Gastroesophageal sphincter (tissue), 4 donors: ENCODE data around the gene FNBP1. TPM values are rescaled to one million over a fixed set of nuclear protein-coding genes. Genes with fewer than 3 reads are reported as not detected.
"Not testable (repeated sequence)": the region's sequence is repeated elsewhere in the genome, so short reads cannot be mapped to it uniquely, and the experiment has no call there.

Experiments
- ATAC-seq: fragments of 150-250 bp; one replicate; pipeline ENCODE4 v1.9.1; 2016; ENCODE audit warnings: mild to moderate bottlenecking, moderate library complexity
- H3K27ac ChIP-seq, 4 donors: fragments of 200-600 bp; sonication (generic) in 3 of 4; 1 replicate in 3 of 4; 2 replicates in 1 of 4; pipeline ENCODE4 v1.5.1; 2016 to 2019
- H3K27me3 ChIP-seq: fragments of 200-600 bp; sonication (generic); one replicate; pipeline ENCODE4 v1.5.1; 2019
- H3K36me3 ChIP-seq, 2 donors: fragments of 200-600 bp; sonication (generic); one replicate each; pipeline ENCODE4 v1.5.1; 2019; ENCODE audit warnings: control low read depth in 1 of 2
- H3K4me1 ChIP-seq, 3 donors: fragments of 200-600 bp; sonication (generic); 1 replicate in 2 of 3; 2 replicates in 1 of 3; pipeline ENCODE4 v1.5.1; 2016 to 2019; ENCODE audit warnings: control low read depth in 2 of 3
- H3K4me3 ChIP-seq, 2 donors: fragments of 200-600 bp; sonication (generic); one replicate each; pipeline ENCODE4 v1.5.1; 2019; ENCODE audit warnings: mild to moderate bottlenecking in 1 of 2, moderate library complexity in 1 of 2
- H3K9me3 ChIP-seq, 3 donors: fragments of 200-600 bp; sonication (generic); one replicate each; pipeline ENCODE4 v1.5.1; 2017 to 2019; ENCODE audit warnings: control low read depth in 2 of 3
- EP300 ChIP-seq: sonication (generic); formaldehyde crosslinking; IDR thresholded peaks from one replicate; pipeline ENCODE4 v1.6.1; 2017; ENCODE audit warnings: antibody characterized with exemption, mild to moderate bottlenecking
- POLR2A ChIP-seq, 2 donors: fragments of 450-650 bp; IDR thresholded peaks; one replicate each; pipeline ENCODE4 v1.6.1; 2017; ENCODE audit warnings: antibody characterized with exemption in 2 of 2, mild to moderate bottlenecking in 2 of 2, moderate library complexity in 1 of 2
- POLR2AphosphoS5 ChIP-seq: sonication (generic); formaldehyde crosslinking; IDR thresholded peaks from one replicate; pipeline ENCODE4 v1.6.1; 2017; ENCODE audit warnings: antibody characterized with exemption
- WGBS, 2 donors: methylation state at CpG; one replicate each; pipeline ENCODE4 v1.1.5; 2018; ENCODE audit warnings: low coverage in 1 of 2; 5-methylcytosine and 5-hydroxymethylcytosine counted together
- total RNA-seq, 4 donors: library from RNA; depleted of rRNA; stranded (reverse); fragments of >200 nt; gene quantifications; one replicate each; pipeline ENCODE4 v1.1.0, GENCODE V29; 2016
- TF ChIP-seq, protein P1 (sequence below), 4 experiments: fragments of 200-600 bp in 2 of 4; fragments of 450-650 bp in 2 of 4; sonication (generic) in 1 of 4; IDR thresholded peaks; one replicate each; pipeline ENCODE4 v1.5.1; 2017 to 2019; ENCODE audit warnings: antibody characterized with exemption in 4 of 4, mild to moderate bottlenecking in 2 of 4, moderate library complexity in 2 of 4

FNBP1 gene
- total RNA-seq, 4 donors from 2014 or later, result 119 to 343 (median 188) TPM

DNA sequence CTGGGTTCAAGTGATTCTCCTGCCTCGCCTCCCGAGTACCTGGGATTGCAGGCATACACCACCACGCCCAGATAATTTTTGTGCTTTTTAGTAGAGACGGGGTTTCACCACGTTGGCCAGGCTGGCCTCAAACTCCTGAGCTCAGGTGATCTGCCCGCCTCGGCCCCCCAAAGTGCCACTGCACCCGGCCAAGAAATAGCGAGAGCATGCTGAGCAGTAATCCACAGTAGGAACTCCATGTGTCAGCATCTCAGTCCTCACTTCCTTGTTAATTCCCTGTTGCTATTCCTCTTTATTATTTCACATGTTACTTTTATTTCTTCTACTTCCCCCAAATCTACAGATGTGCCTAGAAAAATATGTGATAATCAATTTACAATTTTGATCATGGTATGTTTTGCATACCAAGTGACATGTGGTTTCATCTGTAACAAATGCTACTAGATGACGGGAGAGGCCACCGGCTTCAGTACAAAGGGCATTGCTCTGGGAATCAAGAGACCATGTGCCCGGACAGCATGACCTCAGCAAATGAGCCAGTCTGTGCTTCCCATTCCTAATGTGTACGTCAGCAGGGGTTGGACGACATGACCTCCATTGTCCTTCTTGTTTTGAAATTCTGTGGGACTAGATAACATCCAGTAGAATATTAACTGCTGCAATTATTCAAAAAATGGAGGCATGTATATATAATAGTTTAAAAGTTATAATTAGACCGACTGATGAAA is 61.6 kb downstream of the FNBP1 start:
- peaks cover 0 to 27% of the 10 kb centered on the region in 2 donors for H3K36me3 ChIP-seq
- WGBS, 2 donors, result 65 to 72% methylated on average over 13 to 15 of the region's 15 CpGs
- peak overlapping the region; percentile 39 to 85 (median 76) for H3K27ac ChIP-seq
- TF ChIP-seq POLR2A (IDR thresholded peaks at IDR 0.05) (no peak), POLR2AphosphoS5 (peak; percentile 54)
- ATAC-seq, result peak; percentile 82
- no peaks in the 10 kb centered on the region for H3K9me3 ChIP-seq
- H3K4me1 ChIP-seq, result peaks cover 0 to 52% (median 0%) of the 10 kb centered on the region in 3 donors
- no peaks in the 10 kb centered on the region for H3K27me3 ChIP-seq
- H3K4me3 ChIP-seq, result no peak overlapping the region

DNA sequence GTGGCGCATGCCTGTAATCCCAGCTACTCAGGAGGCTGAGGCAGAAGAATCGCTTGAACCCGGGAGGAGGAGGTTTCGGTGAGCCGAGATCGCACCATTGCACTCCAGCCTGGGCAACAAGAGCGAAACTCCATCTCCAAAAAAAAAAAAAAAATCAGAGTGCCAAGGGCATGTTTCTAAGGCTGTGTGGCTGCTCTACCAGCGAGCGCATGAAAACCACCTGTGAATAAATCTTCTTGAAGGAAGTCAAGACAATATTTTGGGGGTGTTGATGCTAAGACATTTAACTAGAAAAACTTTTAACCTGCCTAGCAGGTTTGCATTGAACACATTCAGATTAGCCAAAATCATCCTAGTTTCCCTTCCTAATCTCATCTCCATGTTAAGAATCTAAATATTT is 62.8 kb downstream of the FNBP1 start:
- Histone ChIP-seq H3K27ac (peak overlapping the region in 3 of 4 donors; percentile 31 to 85 (median 50)), H3K36me3 (peaks cover 0 to 38% of the 10 kb centered on the region in 2 donors), H3K4me1 (peaks cover 0 to 62% (median 3%) of the 10 kb centered on the region in 3 donors)
- not testable (repeated sequence) for H3K9me3 ChIP-seq, ATAC-seq, H3K27me3 ChIP-seq, H3K4me3 ChIP-seq
- WGBS, 2 donors, result 92 to 96% methylated on average over 2 to 9 of the region's 9 CpGs

DNA sequence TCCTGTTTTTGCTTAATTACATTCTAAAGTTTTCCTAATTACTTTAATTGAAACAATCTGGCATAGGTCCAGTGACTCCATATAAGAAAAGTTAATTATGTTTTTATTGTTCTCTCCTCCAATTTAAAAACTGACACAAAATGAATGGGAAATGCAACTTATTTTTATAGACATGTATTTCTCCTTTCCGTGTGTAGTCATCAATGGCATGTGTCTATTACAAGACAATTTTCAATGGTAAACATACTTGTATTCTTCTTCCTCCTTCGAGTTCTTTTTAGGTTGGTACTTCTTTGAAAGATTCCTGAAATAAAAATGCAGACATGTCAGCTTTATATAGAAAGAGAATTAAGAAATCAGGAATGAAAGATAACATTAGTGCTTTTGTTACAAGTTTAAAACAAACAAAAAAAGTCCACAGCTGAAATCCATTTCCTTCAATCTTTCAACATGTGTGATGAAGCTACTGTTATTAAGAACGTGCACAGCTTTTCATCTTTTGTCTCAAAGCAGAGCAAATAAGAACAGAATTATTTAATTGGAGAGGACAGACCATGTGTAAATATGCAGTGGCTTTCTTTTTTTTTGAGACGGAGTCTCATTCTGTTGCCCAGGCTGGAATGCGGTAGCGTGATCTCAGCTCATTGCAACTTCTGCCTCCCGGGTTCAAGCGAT is 63.8 kb downstream of the FNBP1 start:
- no peaks in the 10 kb centered on the region for H3K27me3 ChIP-seq
- no peak overlapping the region for H3K4me3 ChIP-seq
- 78 to 79% methylated on average over 7 to 8 of the region's 8 CpGs for WGBS, 2 donors
- no peak for ATAC-seq
- TF ChIP-seq EP300 (no peak), POLR2A (IDR thresholded peaks at IDR 0.05) (no peak), POLR2AphosphoS5 (no peak)
- TF ChIP-seq, protein P1, sequence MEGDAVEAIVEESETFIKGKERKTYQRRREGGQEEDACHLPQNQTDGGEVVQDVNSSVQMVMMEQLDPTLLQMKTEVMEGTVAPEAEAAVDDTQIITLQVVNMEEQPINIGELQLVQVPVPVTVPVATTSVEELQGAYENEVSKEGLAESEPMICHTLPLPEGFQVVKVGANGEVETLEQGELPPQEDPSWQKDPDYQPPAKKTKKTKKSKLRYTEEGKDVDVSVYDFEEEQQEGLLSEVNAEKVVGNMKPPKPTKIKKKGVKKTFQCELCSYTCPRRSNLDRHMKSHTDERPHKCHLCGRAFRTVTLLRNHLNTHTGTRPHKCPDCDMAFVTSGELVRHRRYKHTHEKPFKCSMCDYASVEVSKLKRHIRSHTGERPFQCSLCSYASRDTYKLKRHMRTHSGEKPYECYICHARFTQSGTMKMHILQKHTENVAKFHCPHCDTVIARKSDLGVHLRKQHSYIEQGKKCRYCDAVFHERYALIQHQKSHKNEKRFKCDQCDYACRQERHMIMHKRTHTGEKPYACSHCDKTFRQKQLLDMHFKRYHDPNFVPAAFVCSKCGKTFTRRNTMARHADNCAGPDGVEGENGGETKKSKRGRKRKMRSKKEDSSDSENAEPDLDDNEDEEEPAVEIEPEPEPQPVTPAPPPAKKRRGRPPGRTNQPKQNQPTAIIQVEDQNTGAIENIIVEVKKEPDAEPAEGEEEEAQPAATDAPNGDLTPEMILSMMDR (IDR thresholded peaks at IDR 0.05), result no peak
- H3K4me1 ChIP-seq, result peaks cover 0 to 69% (median 7%) of the 10 kb centered on the region in 3 donors
- H3K36me3 ChIP-seq, result peaks cover 0 to 48% of the 10 kb centered on the region in 2 donors
- H3K27ac ChIP-seq, result peak overlapping the region in 3 of 4 donors; percentile 31 to 85 (median 50)
- no peaks in the 10 kb centered on the region for H3K9me3 ChIP-seq

DNA sequence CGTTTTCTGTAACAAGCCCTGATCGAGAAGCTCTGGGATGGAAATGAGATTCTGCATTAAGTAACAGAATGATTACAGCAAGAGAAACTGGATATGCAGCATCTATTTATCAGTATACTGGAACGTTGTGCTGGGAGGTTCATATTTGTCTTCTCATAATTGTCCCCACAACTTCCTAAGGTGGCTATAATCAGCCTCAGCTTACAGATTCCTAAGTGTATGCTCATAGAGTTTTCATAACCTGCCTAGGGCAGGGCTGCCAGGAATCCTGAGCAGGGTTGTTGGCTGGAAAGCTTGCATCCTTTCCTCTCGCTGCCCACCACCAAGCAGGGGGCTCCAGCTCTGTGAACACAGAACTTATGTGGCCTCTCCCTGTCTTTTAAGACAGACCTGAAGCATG is 70.2 kb downstream of the FNBP1 start:
- WGBS, 2 donors, result 58 to 69% methylated on average over 2 of the region's 4 CpGs
- TF ChIP-seq EP300, result no peak
- TF ChIP-seq POLR2A (IDR thresholded peaks at IDR 0.05), result no peak
- peak; percentile 13 for TF ChIP-seq POLR2AphosphoS5
- Histone ChIP-seq H3K27me3 (no peaks in the 10 kb centered on the region), H3K4me3 (no peak overlapping the region), H3K9me3 (no peaks in the 10 kb centered on the region), H3K4me1 (peaks cover 0 to 77% (median 10%) of the 10 kb centered on the region in 3 donors), H3K27ac (peak overlapping the region in 3 of 4 donors; percentile 67 to 96 (median 68)), H3K36me3 (peaks cover 0 to 69% of the 10 kb centered on the region in 2 donors)
- no peak for ATAC-seq

DNA sequence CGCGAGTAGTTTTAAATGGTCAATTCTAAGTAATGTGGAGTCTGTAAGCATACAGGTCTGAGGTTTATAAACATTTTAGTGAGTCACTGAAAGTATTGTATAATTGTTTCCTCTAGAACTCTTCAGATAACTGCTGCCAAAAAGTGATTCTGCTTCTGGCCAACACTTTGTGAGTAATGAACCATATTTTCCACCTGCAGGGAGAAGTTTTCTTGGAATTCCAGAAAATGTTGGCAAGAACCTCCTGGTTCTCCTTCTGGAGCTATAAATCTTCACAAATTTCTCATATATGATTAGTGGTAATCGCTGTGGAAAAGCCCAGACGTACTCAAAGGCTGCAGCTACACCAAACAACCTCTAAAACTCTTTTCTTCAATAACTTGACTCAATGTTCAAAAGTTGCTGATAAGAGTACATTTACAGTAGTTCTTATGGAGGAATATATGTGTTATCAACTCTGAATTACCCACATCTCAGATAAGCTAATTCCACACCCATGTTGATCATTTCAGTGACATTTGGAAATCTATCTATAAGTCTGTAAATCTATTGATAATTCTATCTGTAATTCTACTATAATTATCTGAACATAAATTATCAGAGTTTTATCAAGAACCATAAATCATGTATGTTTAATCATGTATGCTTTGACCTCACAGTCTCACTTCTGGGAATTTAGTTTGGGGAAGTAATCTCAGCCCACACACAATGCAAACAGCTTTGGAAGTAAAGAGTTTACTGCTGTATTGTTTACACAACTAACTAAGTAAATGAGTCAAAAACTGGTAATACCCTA is 74.1 kb downstream of the FNBP1 start:
- Histone ChIP-seq H3K27me3 (no peaks in the 10 kb centered on the region), H3K36me3 (peaks cover 0 to 45% of the 10 kb centered on the region in 2 donors), H3K27ac (peak overlapping the region; percentile 45 to 96 (median 88)), H3K4me3 (no peak overlapping the region), H3K4me1 (peaks cover 11 to 94% (median 27%) of the 10 kb centered on the region in 3 donors), H3K9me3 (no peaks in the 10 kb centered on the region)
- peak; percentile 85 for ATAC-seq
- WGBS, 2 donors, result 16 to 36% methylated on average over 2 to 4 of the region's 4 CpGs
- TF ChIP-seq, protein P1 (IDR thresholded peaks at IDR 0.05), result peak in 1 of 4 experiments; percentile 32
- no peak for TF ChIP-seq POLR2A (IDR thresholded peaks at IDR 0.05)
- peak; percentile 91 for TF ChIP-seq POLR2AphosphoS5
- no peak for TF ChIP-seq EP300
